ENCODE measurements around the gene GIPC2. TPM values are rescaled to one million over a fixed set of nuclear protein-coding genes. Genes with fewer than 3 reads are reported as not detected.
A peak's percentile ranks its signal among the peaks of the same experiment; 100 is the strongest.

The GIPC2 gene
- polyA plus RNA-seq, 3 donors: not detected

GRCh38 chr1:78043436-78043835 is 2.3 kb upstream of the GIPC2 start:
- Histone ChIP-seq H2AFZ (ENCODE audit: insufficient read depth, low read depth, low read length, poor library complexity, severe bottlenecking) (no peak overlapping the region), H4K20me1 (ENCODE audit: insufficient read depth, low read length) (no peaks in the 10 kb centered on the region), H3K27ac (ENCODE audit: low read depth in 1 of 2, low read length in 2 of 2) (no peak overlapping the region), H3K9me3 (replicated peaks in 1 of 2; ENCODE audit: control insufficient read depth in 1 of 2, insufficient read depth in 1 of 2, low read length in 2 of 2) (no peaks in the 10 kb centered on the region), H3K79me2 (ENCODE audit: insufficient read depth, low read length) (no peaks in the 10 kb centered on the region), H3K36me3 (replicated peaks in 1 of 2; ENCODE audit: control insufficient read depth in 1 of 2, insufficient read depth in 2 of 2, low read length in 2 of 2) (no peaks in the 10 kb centered on the region), H3K9ac (ENCODE audit: insufficient read depth, low read length, poor library complexity, severe bottlenecking) (no peak overlapping the region), H3K4me3 (replicated peaks in 1 of 3; ENCODE audit: low read depth in 2 of 3, low read length in 3 of 3) (no peak overlapping the region), H3K4me1 (ENCODE audit: control insufficient read depth in 1 of 2, insufficient read depth in 2 of 2, low read length in 2 of 2) (peaks cover 9 to 16% of the 10 kb centered on the region in 2 donors), H3K27me3 (ENCODE audit: control insufficient read depth in 2 of 2, insufficient read depth in 2 of 2, low read length in 2 of 2) (peaks cover 44 to 46% of the 10 kb centered on the region in 2 donors), H3K4me2 (replicated peaks; ENCODE audit: extremely low read depth, low read length, poor library complexity, severe bottlenecking) (no peak overlapping the region)
- peaks cover 3% of the 10 kb centered on the region in 2 donors for H3K36me3 Mint-ChIP-seq
- no peak for DNase-seq
- peaks cover 35 to 50% (median 45%) of the 10 kb centered on the region in 3 donors for H3K27me3 Mint-ChIP-seq (ENCODE audit: low read depth in 3 of 3)
- WGBS (ENCODE audit: insufficient coverage): 90% methylated on average over 3 of the region's 3 CpGs
- peaks cover 27% of the 10 kb centered on the region for H3K4me1 Mint-ChIP-seq
- intact Hi-C loops (cut with micrococcal nuclease): no loop called here
- TF ChIP-seq, protein P1, sequence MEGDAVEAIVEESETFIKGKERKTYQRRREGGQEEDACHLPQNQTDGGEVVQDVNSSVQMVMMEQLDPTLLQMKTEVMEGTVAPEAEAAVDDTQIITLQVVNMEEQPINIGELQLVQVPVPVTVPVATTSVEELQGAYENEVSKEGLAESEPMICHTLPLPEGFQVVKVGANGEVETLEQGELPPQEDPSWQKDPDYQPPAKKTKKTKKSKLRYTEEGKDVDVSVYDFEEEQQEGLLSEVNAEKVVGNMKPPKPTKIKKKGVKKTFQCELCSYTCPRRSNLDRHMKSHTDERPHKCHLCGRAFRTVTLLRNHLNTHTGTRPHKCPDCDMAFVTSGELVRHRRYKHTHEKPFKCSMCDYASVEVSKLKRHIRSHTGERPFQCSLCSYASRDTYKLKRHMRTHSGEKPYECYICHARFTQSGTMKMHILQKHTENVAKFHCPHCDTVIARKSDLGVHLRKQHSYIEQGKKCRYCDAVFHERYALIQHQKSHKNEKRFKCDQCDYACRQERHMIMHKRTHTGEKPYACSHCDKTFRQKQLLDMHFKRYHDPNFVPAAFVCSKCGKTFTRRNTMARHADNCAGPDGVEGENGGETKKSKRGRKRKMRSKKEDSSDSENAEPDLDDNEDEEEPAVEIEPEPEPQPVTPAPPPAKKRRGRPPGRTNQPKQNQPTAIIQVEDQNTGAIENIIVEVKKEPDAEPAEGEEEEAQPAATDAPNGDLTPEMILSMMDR (IDR thresholded peaks at IDR 0.05): no peak
- no peak overlapping the region for H3K4me3 Mint-ChIP-seq
- no peak overlapping the region for H3K27ac Mint-ChIP-seq
- peaks cover 0 to 13% (median 3%) of the 10 kb centered on the region in 7 donors for H3K9me3 Mint-ChIP-seq

GRCh38 chr1:78044796-78045562 is 787 bp upstream of the GIPC2 start:
- TF ChIP-seq, protein P1 (IDR thresholded peaks at IDR 0.05): no peak
- Histone ChIP-seq H3K4me1 (ENCODE audit: control insufficient read depth in 1 of 2, insufficient read depth in 2 of 2, low read length in 2 of 2) (peaks cover 9 to 16% of the 10 kb centered on the region in 2 donors), H3K9ac (ENCODE audit: insufficient read depth, low read length, poor library complexity, severe bottlenecking) (no peak overlapping the region), H2AFZ (ENCODE audit: insufficient read depth, low read depth, low read length, poor library complexity, severe bottlenecking) (peak overlapping the region; percentile 71), H3K4me3 (replicated peaks in 1 of 3; ENCODE audit: low read depth in 2 of 3, low read length in 3 of 3) (peak overlapping the region in 2 of 3 experiments; percentile 48 to 77), H3K27ac (ENCODE audit: low read depth in 1 of 2, low read length in 2 of 2) (no peak overlapping the region), H4K20me1 (ENCODE audit: insufficient read depth, low read length) (no peaks in the 10 kb centered on the region), H3K4me2 (replicated peaks; ENCODE audit: extremely low read depth, low read length, poor library complexity, severe bottlenecking) (peak overlapping the region; percentile 71), H3K36me3 (replicated peaks in 1 of 2; ENCODE audit: control insufficient read depth in 1 of 2, insufficient read depth in 2 of 2, low read length in 2 of 2) (no peaks in the 10 kb centered on the region), H3K27me3 (ENCODE audit: control insufficient read depth in 2 of 2, insufficient read depth in 2 of 2, low read length in 2 of 2) (peaks cover 44 to 47% of the 10 kb centered on the region in 2 donors), H3K9me3 (replicated peaks in 1 of 2; ENCODE audit: control insufficient read depth in 1 of 2, insufficient read depth in 1 of 2, low read length in 2 of 2) (no peaks in the 10 kb centered on the region), H3K79me2 (ENCODE audit: insufficient read depth, low read length) (no peaks in the 10 kb centered on the region)
- H3K9me3 Mint-ChIP-seq: peaks cover 0 to 13% (median 3%) of the 10 kb centered on the region in 7 donors
- peaks cover 27% of the 10 kb centered on the region for H3K4me1 Mint-ChIP-seq
- H3K4me3 Mint-ChIP-seq: peak overlapping the region; percentile 82 to 96
- peaks cover 3% of the 10 kb centered on the region in 2 donors for H3K36me3 Mint-ChIP-seq
- intact Hi-C loops (cut with micrococcal nuclease): no loop called here
- 44% methylated on average over 13 of the region's 14 CpGs for WGBS (ENCODE audit: insufficient coverage)
- no peak for DNase-seq
- H3K27me3 Mint-ChIP-seq (ENCODE audit: low read depth in 3 of 3): peaks cover 37 to 56% (median 48%) of the 10 kb centered on the region in 3 donors
- H3K27ac Mint-ChIP-seq: no peak overlapping the region
